PC-3 (cell line): Measurements from ENCODE around the gene MITF. TPM values are rescaled to one million over a fixed set of nuclear protein-coding genes. Genes with fewer than 3 reads are reported as not detected.

Experiments used
- ATAC-seq: fragments of 200-7000 bp; cut with Tn5 transposase; 2 replicates; pipeline ENCODE4 v1.9.1; 2020; ENCODE audit warnings: mild to moderate bottlenecking, moderate library complexity
- BruUV-seq: library from RNA; stranded (reverse); fragments of 400-500 nt; replicated peaks from 2 replicates; lab custom pipeline; 2021; lab: Mats Ljungman, UMichigan
- CTCF ChIA-PET: fragments of 300-600 bp; sonication (Branson Sonifier 250); formaldehyde crosslinking; loops from one replicate; lab custom pipeline; 2022; ENCODE audit warnings: antibody characterized with exemption; lab: Charles Lee
- POLR2A ChIA-PET: fragments of 300-600 bp; sonication (Branson Sonifier 250); formaldehyde crosslinking; loops from one replicate; lab custom pipeline; 2022; ENCODE audit warnings: antibody characterized with exemption; ENCODE audit not compliant: unreplicated experiment; lab: Charles Lee
- DNase-seq: peaks from one replicate; pipeline ENCODE4 v3.0.0-alpha.2; 2015
- H2AFZ ChIP-seq: fragments of 300-600 bp; sonication (generic); 2 replicates; pipeline ENCODE4 v1.6.0; 2016; ENCODE audit warnings: antibody characterized with exemption, low read length
- H3F3A ChIP-seq: fragments of 300-600 bp; sonication (generic); one replicate; pipeline ENCODE4 v1.6.0; 2017; ENCODE audit warnings: antibody characterized with exemption, low read length, control low read depth, mild to moderate bottlenecking; ENCODE audit not compliant: unreplicated experiment
- H3K27ac ChIP-seq: fragments of 300-600 bp; sonication (generic); 2 replicates; pipeline ENCODE4 v1.5.1; 2016; ENCODE audit warnings: mild to moderate bottlenecking, low read length
- H3K27me3 ChIP-seq: fragments of 300-600 bp; sonication (generic); 2 replicates; pipeline ENCODE4 v1.6.1; 2016; ENCODE audit warnings: low read length, mixed read lengths
- H3K36me3 ChIP-seq: fragments of 300-600 bp; sonication (generic); 2 replicates; pipeline ENCODE4 v1.6.1; 2016; ENCODE audit warnings: low read depth, mixed run types, low read length, mixed read lengths
- H3K4me1 ChIP-seq: fragments of 300-600 bp; sonication (generic); 2 replicates; pipeline ENCODE4 v1.5.1; 2016; ENCODE audit warnings: low read length; ENCODE audit not compliant: insufficient read depth
- H3K4me2 ChIP-seq: fragments of 300-600 bp; sonication (generic); 2 replicates; pipeline ENCODE4 v1.6.0; 2016; ENCODE audit warnings: low read length
- H3K4me3 ChIP-seq: fragments of 300-600 bp; sonication (generic); 2 replicates; pipeline ENCODE4 v1.5.1; 2016; ENCODE audit warnings: mild to moderate bottlenecking, low read length, mixed read lengths
- H3K79me2 ChIP-seq: fragments of 300-600 bp; sonication (generic); 2 replicates; pipeline ENCODE4 v1.6.1; 2017; ENCODE audit warnings: low read length, mixed read lengths
- H3K9ac ChIP-seq: fragments of 300-600 bp; sonication (generic); 2 replicates; pipeline ENCODE4 v1.6.0; 2016; ENCODE audit warnings: mild to moderate bottlenecking, low read length
- H3K9me2 ChIP-seq: fragments of 300-600 bp; sonication (generic); replicated peaks from 2 replicates; pipeline ENCODE4 v1.6.1; 2016; ENCODE audit warnings: mixed run types, low read length, mixed read lengths
- H3K9me3 ChIP-seq: fragments of 300-600 bp; sonication (generic); 2 replicates; pipeline ENCODE4 v1.6.1; 2016; ENCODE audit warnings: low read length, mixed read lengths
- H4K20me1 ChIP-seq: fragments of 300-600 bp; sonication (generic); 2 replicates; pipeline ENCODE4 v1.6.1; 2016; ENCODE audit warnings: low read length, mixed read lengths
- CTCF ChIP-seq: fragments of 300-600 bp; sonication (generic); conservative IDR thresholded peaks from 2 replicates; pipeline ENCODE4 v1.5.1; 2017; ENCODE audit warnings: antibody characterized with exemption, low read depth, mild to moderate bottlenecking, low read length
- EZH2 ChIP-seq: fragments of 300-600 bp; sonication (generic); IDR thresholded peaks from one replicate; pipeline ENCODE4 v1.6.1; 2017; ENCODE audit warnings: antibody characterized with exemption, mild to moderate bottlenecking, low read length; ENCODE audit not compliant: unreplicated experiment
- EZH2phosphoT487 ChIP-seq: fragments of 300-600 bp; sonication (generic); IDR thresholded peaks from 2 replicates; pipeline ENCODE4 v1.6.1; 2018; ENCODE audit warnings: mild to moderate bottlenecking, antibody characterized with exemption, low read length, borderline replicate concordance
- intact Hi-C: fragments of 100-400 bp; cut with micrococcal nuclease; formaldehyde crosslinking; loops from 2 replicates; pipeline ENCODE4 v1.9.0; 2023
- total RNA-seq: library from RNA; depleted of rRNA; stranded (reverse); fragments of >200 nt; gene quantifications from 2 replicates; pipeline ENCODE4 v1.2.3, GENCODE V29; 2014

The MITF gene
- total RNA-seq, 1 experiment from 2014 or later: 7.6 TPM

- intact Hi-C loops: no loop called here
- ChIA-PET CTCF (no interaction called here), POLR2A (no interaction called here)
- Histone ChIP-seq H3K27ac (no peak overlapping the region), H3K4me2 (no peak overlapping the region), H3K79me2 (no peaks in the 10 kb centered on the region), H3K27me3 (no peaks in the 10 kb centered on the region), H3K4me1 (peaks cover 4% of the 10 kb centered on the region; the same call in 1 of the 2 replicates), H3K9ac (no peak overlapping the region), H3F3A (no peaks in the 10 kb centered on the region), H2AFZ (no peak overlapping the region), H3K9me3 (no peaks in the 10 kb centered on the region), H3K4me3 (no peak overlapping the region), H4K20me1 (no peaks in the 10 kb centered on the region), H3K36me3 (no peaks in the 10 kb centered on the region), H3K9me2 (no peaks in the 10 kb centered on the region)
- TF ChIP-seq EZH2: no peak
- no peak for TF ChIP-seq CTCF
- ATAC-seq: no peak
- no TSS peak for BruUV-seq
- no peak for DNase-seq
Measured at GRCh38 chr3:69842789-69843188, 103.5 kb downstream of the MITF start.

- H3K9ac ChIP-seq: no peak overlapping the region
- no peak overlapping the region for H3K4me2 ChIP-seq
- H3K79me2 ChIP-seq: no peaks in the 10 kb centered on the region
- DNase-seq (no peak), ATAC-seq (no peak)
- H3K27ac ChIP-seq: no peak overlapping the region
- no TSS peak for BruUV-seq
- POLR2A ChIA-PET: no interaction called here
- TF ChIP-seq CTCF (no peak), EZH2 (no peak), EZH2phosphoT487 (no peak)
- no peak overlapping the region for H2AFZ ChIP-seq
- no peaks in the 10 kb centered on the region for H3K36me3 ChIP-seq
- no peaks in the 10 kb centered on the region for H3K4me1 ChIP-seq
- H3K9me3 ChIP-seq: no peaks in the 10 kb centered on the region
- intact Hi-C loops: no loop called here
- H3K9me2 ChIP-seq: no peaks in the 10 kb centered on the region
- no peaks in the 10 kb centered on the region for H3K27me3 ChIP-seq
- H3F3A ChIP-seq: no peaks in the 10 kb centered on the region
- CTCF ChIA-PET: no interaction called here
- H3K4me3 ChIP-seq: no peak overlapping the region
- H4K20me1 ChIP-seq: no peaks in the 10 kb centered on the region
Measured at GRCh38 chr3:69844706-69845105, 105.4 kb downstream of the MITF start.

- no TSS peak for BruUV-seq
Measured at GRCh38 chr3:69847303-69847702, 108.0 kb downstream of the MITF start.

More at GRCh38 chr3:69847303-69847702, 108.0 kb downstream of the MITF start:
- Histone ChIP-seq H3K9me2 (no peaks in the 10 kb centered on the region), H3K79me2 (no peaks in the 10 kb centered on the region), H4K20me1 (no peaks in the 10 kb centered on the region), H3K4me3 (no peak overlapping the region), H3K9ac (no peak overlapping the region), H3F3A (no peaks in the 10 kb centered on the region), H3K4me2 (no peak overlapping the region), H3K27ac (no peak overlapping the region), H3K4me1 (no peaks in the 10 kb centered on the region), H3K27me3 (no peaks in the 10 kb centered on the region), H3K9me3 (no peaks in the 10 kb centered on the region), H2AFZ (no peak overlapping the region), H3K36me3 (no peaks in the 10 kb centered on the region)
- ChIA-PET POLR2A (no interaction called here), CTCF (no interaction called here)
- DNase-seq (no peak), ATAC-seq (no peak)
- TF ChIP-seq CTCF (no peak), EZH2 (no peak), EZH2phosphoT487 (no peak)
- intact Hi-C loops: no loop called here
